Smooth muscle cell of the brain vasculature (primary cell): ENCODE results near the gene CBX3.
"Not testable (repeated sequence)": the region's sequence is repeated elsewhere in the genome, so short reads cannot be mapped to it uniquely, and the experiment has no call there.

Experiments used
- DNase-seq: peaks from one replicate; pipeline ENCODE4 v3.0.0-alpha.2; 2012; ENCODE audit warnings: low read depth, low spot score

CBX3 gene

GRCh38 chr7:26188206-26188956, 13.2 kb upstream of the CBX3 start:
- no peak for DNase-seq

- no peak for DNase-seq
Observed at GRCh38 chr7:26188957-26189541, 12.5 kb upstream of the CBX3 start.

GRCh38 chr7:26189697-26190096, 11.8 kb upstream of the CBX3 start:
- DNase-seq: no peak

GRCh38 chr7:26190417-26190869, 11.1 kb upstream of the CBX3 start:
- DNase-seq: no peak

- DNase-seq: no peak
Observed at GRCh38 chr7:26191233-26191973, 10.1 kb upstream of the CBX3 start.

GRCh38 chr7:26191974-26192479, 9.5 kb upstream of the CBX3 start:
- DNase-seq: no peak

GRCh38 chr7:26192485-26193087, 9.0 kb upstream of the CBX3 start:
- DNase-seq: no peak

- no peak for DNase-seq
Observed at GRCh38 chr7:26193432-26194207, 7.9 kb upstream of the CBX3 start.

GRCh38 chr7:26194764-26195163, 6.8 kb upstream of the CBX3 start:
- not testable (repeated sequence) for DNase-seq

GRCh38 chr7:26195182-26195581, 6.4 kb upstream of the CBX3 start:
- no peak for DNase-seq

GRCh38 chr7:26195867-26196657, 5.5 kb upstream of the CBX3 start:
- no peak for DNase-seq

GRCh38 chr7:26197153-26198115, 4.1 kb upstream of the CBX3 start:
- no peak for DNase-seq

- DNase-seq: no peak
Observed at GRCh38 chr7:26198133-26198780, 3.3 kb upstream of the CBX3 start.

GRCh38 chr7:26198781-26199169, 2.8 kb upstream of the CBX3 start:
- DNase-seq: no peak

GRCh38 chr7:26199301-26200037, 2.1 kb upstream of the CBX3 start:
- DNase-seq: no peak

GRCh38 chr7:26200038-26200443, 1.5 kb upstream of the CBX3 start:
- DNase-seq: no peak

GRCh38 chr7:26200444-26201246, 900 bp upstream of the CBX3 start, which contains the start of gene HNRNPA2B1:
Gene HNRNPA2B1 (minus strand): TSS chr7:26200746. CDS start chr7:26200577, 169 bp downstream.
- DNase-seq: peak; percentile 96
